WERI-Rb-1 (cell line): ENCODE measurements around the gene ADAMTS12.

Experiments used
- DNase-seq: peaks from one replicate; pipeline ENCODE4 v3.0.0-alpha.2; 2020
- H3K27ac ChIP-seq: fragments of 250-450 bp; sonication (Bioruptor Pico); 2 replicates; pipeline ENCODE4 v1.5.1; 2020; ENCODE audit warnings: mild to moderate bottlenecking, moderate library complexity
- H3K27me3 ChIP-seq: fragments of 250-450 bp; sonication (Bioruptor Pico); 2 replicates; pipeline ENCODE4 v1.5.1; 2021; ENCODE audit warnings: mild to moderate bottlenecking, low read depth, moderate library complexity; ENCODE audit not compliant: insufficient read depth, severe bottlenecking
- H3K36me3 ChIP-seq: fragments of 250-450 bp; sonication (Bioruptor Pico); 2 replicates; pipeline ENCODE4 v1.5.1; 2020; ENCODE audit warnings: mild to moderate bottlenecking, moderate library complexity
- H3K4me3 ChIP-seq: 2 replicates; pipeline ENCODE4 v1.5.1; 2011; ENCODE audit warnings: low read depth, mild to moderate bottlenecking, control low read depth, low read length
- H3K9me3 ChIP-seq: fragments of 250-450 bp; sonication (Bioruptor Pico); 2 replicates; pipeline ENCODE4 v1.5.1; 2021; ENCODE audit warnings: mild to moderate bottlenecking, moderate library complexity; ENCODE audit not compliant: severe bottlenecking
- CTCF ChIP-seq: IDR thresholded peaks from 2 replicates; pipeline ENCODE4 v1.5.1; 2011; ENCODE audit warnings: low read depth, mild to moderate bottlenecking, control low read depth, inconsistent platforms, low read length

Gene ADAMTS12

GRCh38 chr5:33892620-33893137 is 889 bp upstream of the ADAMTS12 start:
- Histone ChIP-seq H3K27me3 (peaks cover 78% of the 10 kb centered on the region), H3K27ac (no peak overlapping the region), H3K4me3 (no peak overlapping the region), H3K9me3 (no peaks in the 10 kb centered on the region), H3K36me3 (no peaks in the 10 kb centered on the region)
- no peak for DNase-seq
- no peak for TF ChIP-seq CTCF

GRCh38 chr5:33891446-33891787 is 373 bp downstream of the ADAMTS12 start:
- Histone ChIP-seq H3K27ac (no peak overlapping the region), H3K9me3 (no peaks in the 10 kb centered on the region), H3K4me3 (no peak overlapping the region), H3K36me3 (no peaks in the 10 kb centered on the region), H3K27me3 (peaks cover 86% of the 10 kb centered on the region)
- no peak for TF ChIP-seq CTCF
- DNase-seq = no peak

- H3K27ac ChIP-seq = no peak overlapping the region
- no peaks in the 10 kb centered on the region for H3K36me3 ChIP-seq
- H3K4me3 ChIP-seq = no peak overlapping the region
- H3K9me3 ChIP-seq = no peaks in the 10 kb centered on the region
- peaks cover 86% of the 10 kb centered on the region for H3K27me3 ChIP-seq
- no peak for TF ChIP-seq CTCF
- DNase-seq = no peak
Observed at GRCh38 chr5:33890131-33891032, 1.4 kb downstream of the ADAMTS12 start.

- TF ChIP-seq CTCF = no peak
- Histone ChIP-seq H3K4me3 (no peak overlapping the region), H3K27ac (no peak overlapping the region)
Observed at GRCh38 chr5:33888587-33888986, 3.2 kb downstream of the ADAMTS12 start.

GRCh38 chr5:33887268-33887667 is 4.5 kb downstream of the ADAMTS12 start:
- no peak for DNase-seq
- Histone ChIP-seq H3K27ac (no peak overlapping the region), H3K27me3 (peaks cover 85% of the 10 kb centered on the region), H3K4me3 (no peak overlapping the region), H3K9me3 (no peaks in the 10 kb centered on the region), H3K36me3 (no peaks in the 10 kb centered on the region)
- TF ChIP-seq CTCF = no peak

More at GRCh38 chr5:33888587-33888986, 3.2 kb downstream of the ADAMTS12 start:
- no peaks in the 10 kb centered on the region for H3K36me3 ChIP-seq
- peaks cover 93% of the 10 kb centered on the region for H3K27me3 ChIP-seq
- DNase-seq = no peak
- H3K9me3 ChIP-seq = no peaks in the 10 kb centered on the region
